IPS DF 4.7 (cell line): ENCODE data around the gene CHST10.

Source experiments
- DNase-seq: peaks from one replicate; pipeline ENCODE4 v3.0.0-alpha.2; 2013; ENCODE audit warnings: low spot score; ENCODE audit errors: extremely low read depth

Gene CHST10

GRCh38 chr2:100416397-100416934, 1.0 kb downstream of the CHST10 start:
- no peak for DNase-seq

DNA sequence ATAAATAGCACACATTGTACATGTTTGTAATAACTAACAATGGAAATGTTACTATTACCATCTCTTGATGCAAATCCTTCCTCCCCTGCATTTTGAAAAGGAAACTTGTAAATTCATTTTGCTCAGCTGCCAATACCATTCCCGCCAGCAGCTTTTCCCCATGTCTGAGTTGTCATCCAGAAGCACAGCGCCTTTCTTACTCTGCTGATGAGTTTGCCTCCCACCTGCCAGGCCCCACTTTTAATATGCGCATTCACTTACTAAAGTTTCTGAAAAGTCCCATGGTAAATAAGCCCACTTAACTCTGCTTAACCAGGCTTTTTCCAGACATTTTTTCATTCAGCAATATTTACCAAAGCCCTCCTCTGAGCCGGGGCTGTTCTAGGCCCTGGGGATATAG, 3.9 kb downstream of the CHST10 start:
- DNase-seq: no peak

- no peak for DNase-seq
Observed at GRCh38 chr2:100412881-100413321, 4.6 kb downstream of the CHST10 start.

GRCh38 chr2:100412466-100412865, 5.0 kb downstream of the CHST10 start:
- DNase-seq: no peak

DNA sequence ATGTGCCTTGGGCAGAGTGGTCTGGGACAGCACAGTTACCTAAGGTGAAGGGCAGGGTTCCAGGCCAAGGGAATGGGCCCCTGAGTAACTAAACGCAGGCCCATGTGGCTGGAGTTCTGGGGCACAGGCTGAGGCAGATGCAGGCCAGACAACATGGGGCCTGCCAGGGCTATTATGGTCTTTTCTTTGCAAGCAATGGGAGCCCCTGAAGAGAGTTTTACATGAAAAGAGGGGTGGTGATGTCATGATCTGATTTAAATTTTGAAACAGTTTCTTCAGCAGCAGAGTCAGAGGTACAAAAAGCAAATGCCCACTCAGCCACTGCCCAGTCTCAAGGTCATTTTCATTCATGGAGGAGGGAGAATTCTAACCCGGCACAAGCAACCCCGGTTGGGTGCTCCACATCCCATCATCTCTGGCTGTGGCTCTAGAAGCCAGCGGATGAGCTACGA, 5.6 kb downstream of the CHST10 start:
- no peak for DNase-seq

DNA sequence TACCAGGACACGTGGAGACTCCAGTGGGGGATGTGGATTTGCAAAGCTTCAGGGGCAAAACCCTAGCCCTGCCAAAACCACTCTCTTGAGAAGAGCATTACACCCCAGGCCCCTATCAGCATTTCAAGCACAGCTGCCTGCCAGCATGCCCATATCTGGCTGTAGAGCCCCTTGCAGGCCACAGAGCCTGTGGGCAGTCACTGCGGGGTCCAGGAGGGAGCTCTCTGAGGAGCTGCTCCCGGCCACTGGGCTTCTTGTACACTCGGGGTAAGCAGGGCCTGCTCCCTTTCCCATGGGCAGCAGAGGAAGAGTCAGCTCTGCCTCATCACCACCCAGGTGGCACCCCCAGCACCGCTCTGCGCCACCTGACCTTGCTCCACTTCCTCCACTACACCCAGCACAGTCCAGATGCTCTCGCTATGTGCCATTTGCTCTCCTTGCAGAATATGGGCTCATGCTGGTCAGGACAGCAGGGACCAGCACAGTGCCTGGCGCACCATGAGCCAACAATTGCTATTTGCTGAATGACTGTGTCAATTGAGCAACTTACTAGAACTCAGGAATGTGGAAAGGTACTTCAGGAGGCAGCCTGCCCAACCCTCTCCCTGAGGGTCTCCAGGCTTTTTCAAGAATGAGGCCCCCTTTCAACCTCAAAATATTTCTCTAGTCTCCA, 7.4 kb downstream of the CHST10 start:
- no peak for DNase-seq

GRCh38 chr2:100409461-100409860, 8.0 kb downstream of the CHST10 start:
- DNase-seq: no peak

DNA sequence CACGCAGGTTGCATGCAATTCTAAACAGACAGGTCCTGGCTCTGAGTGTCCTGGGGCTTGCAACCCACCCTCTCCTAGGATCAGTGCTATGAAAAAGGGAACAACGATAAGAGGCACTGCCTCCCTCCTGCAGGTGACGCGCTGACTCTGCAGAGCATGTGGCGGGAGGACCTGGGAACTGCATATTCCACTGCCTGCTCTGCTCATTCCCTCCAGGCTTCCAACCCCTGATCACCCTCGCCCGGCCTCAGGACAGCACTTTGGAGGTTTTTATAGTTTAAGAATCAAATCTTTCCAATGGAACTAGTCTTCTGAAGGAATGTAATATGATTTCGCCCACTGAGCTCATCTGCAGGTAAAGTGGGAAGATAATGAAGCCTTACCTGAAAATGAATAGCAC, 8.5 kb downstream of the CHST10 start:
- no peak for DNase-seq

DNA sequence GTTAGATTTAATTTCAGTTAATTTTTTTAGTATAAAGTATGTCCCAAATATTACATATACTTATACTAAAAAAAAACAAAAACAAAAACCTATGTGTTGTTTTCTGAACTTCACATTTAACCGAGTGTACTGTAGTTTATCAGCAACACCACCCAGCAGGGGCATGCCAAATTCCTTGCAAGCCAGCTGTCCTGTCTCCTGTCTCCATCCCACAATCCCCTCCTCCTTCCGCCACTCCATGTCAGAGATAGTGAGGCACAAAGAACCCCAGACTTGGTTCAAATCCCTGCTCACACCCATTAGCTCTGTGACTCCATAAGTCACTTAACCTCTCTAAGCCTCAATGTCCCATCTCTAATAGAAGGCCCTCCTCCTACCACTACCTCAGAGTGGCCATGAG, 9.4 kb downstream of the CHST10 start:
- DNase-seq: no peak

GRCh38 chr2:100407563-100407962, 9.9 kb downstream of the CHST10 start:
- DNase-seq: no peak

GRCh38 chr2:100407073-100407472, 10.4 kb downstream of the CHST10 start:
- DNase-seq: no peak

DNA sequence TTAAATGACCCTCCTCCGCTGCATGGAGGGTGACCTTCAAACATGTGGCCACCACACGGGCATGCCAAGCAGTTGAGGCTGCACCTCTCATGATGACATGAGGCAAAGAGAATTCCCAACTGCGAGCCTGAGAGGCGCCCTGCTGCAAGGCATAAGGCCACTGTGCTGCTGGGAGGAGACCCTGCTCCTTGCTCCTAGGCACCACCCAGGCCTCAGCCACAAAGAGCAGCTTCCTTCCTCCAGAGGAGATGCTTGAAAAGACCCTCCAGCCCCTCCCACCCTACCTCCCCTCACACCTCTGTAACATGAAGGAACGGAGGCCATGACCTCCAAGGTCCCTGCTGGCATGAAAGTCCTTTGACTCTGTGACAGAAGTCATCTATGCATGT, 11.4 kb downstream of the CHST10 start:
- DNase-seq: no peak

DNA sequence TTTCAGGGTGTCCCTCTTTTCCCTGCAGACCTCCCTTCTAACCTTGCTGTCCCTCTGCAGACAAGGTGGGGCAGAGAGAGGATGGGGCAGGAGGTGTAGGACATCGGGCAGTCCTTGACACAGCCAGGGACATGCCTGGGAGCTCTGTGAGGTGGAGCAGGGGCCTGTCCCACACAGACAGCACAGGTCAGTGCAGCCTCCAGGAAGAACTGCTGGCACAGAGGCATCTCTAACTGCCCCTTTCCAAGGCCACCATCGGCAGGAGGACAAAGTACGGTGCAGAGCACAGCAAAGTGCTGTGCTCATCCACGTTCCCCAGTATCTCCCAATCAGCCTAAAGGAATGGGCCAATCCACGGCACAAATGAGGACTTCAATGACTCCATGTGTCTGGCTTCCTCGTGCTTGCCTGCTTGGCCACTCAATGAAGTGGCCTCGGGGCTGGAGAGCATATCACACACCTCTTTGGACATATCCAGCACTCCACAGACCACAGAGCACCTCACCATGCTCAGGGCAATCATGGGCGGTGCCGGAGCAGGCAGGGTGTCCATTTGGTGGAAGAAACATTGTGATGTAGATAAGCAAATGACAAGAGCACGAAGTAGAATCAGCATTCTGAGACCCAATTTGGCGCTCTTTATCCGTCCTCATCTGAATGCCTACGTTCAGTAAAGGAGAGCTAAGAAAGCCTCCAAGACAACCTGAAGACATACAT, 11.9 kb downstream of the CHST10 start:
- DNase-seq: no peak

DNA sequence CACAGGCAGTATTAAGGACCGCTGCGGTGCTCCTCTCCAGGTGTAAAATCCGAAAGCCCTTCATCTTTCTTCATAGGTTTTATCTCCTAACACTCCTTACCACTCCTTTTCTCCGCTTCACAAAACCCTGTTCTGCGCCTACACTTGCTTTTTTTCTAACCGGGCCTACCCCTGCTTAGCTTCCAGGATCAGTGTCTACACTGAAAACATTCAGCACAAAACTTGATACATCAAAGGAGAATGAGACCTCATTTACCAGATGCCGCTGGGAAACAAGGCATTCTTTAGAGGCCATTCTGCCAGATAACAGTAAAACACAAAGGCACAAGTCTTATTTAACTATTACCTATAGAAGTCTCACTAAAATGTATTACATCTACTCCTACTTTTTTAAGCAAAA, 13.1 kb downstream of the CHST10 start:
- DNase-seq: no peak

DNA sequence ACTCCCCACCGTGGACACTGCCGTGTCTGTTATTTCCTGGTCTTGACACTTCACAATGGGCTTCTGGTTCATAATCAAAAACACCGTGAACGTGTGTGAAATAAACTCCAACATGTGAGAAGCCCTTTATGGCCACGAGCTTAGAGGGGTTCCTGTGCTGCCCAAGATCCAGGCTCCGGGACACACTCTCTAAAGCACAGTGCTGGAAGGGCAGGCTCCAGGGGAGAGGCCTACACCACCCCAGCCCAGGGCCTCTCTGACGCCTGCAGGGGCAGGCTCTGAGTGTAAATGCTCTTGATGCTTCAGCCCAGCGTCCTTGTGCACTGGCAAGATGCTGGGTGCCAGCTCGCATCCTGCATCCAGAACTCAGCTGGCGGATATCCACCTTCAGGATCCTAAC, 13.7 kb downstream of the CHST10 start:
- DNase-seq: no peak

GRCh38 chr2:100401268-100401667, 16.2 kb downstream of the CHST10 start:
- DNase-seq: no peak

GRCh38 chr2:100399714-100400113, 17.8 kb downstream of the CHST10 start:
- DNase-seq: no peak

GRCh38 chr2:100397976-100398375, 19.5 kb downstream of the CHST10 start:
- DNase-seq: no peak

DNA sequence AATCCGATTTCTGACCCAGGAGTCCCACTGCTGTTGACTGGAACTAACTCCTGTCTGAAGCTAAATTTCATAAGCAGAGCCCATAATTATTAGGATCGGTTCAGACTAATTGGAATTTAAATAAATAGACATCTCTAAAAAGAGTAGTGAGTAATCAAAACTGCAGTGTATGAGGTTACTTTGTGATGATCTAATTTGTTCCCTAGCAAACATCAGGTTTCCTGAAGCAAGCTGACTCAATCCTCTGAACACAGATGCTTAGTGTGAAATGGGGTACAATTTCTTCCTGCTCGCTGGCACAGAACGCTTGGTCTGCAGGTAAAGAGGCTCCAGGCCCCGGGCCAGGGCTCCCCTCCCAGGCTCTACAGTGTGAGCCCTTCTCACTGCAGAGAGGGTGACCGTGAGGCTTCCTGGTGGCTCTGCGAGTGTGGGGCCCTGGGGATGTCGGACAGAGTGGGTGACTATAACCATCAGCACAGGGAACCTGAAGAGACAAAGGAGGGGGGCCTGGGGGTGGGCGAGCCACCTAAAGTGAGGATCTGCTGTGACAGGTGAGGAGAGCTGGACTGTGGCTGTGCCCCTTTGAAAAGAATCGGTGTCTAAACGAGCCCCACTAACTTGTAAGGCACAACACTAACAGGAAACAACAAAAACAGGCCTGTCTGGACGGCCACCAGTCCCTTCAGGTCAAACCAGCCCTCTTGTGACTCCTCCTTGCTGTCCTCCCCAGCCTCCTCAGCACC, 20.2 kb downstream of the CHST10 start:
- DNase-seq: no peak

DNA sequence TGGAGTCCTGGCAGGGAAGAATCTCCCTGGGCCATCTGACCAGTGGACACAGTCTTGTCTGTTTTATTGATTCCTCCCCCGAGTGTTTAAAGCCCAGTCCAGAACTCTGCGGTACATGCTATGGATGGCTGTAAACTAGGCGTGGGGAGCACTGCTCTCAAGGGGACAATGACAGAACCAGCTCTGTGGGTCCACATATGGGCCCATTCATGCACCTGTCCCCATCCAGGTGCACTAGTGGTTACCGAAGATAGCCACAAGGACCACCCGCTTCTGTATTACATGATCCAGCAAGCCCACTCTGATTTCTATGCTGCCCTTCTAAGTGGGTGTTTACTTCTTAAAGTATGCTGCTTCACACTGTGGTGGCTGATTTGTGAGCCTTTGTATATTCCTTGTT, 21.0 kb downstream of the CHST10 start:
- no peak for DNase-seq

DNA sequence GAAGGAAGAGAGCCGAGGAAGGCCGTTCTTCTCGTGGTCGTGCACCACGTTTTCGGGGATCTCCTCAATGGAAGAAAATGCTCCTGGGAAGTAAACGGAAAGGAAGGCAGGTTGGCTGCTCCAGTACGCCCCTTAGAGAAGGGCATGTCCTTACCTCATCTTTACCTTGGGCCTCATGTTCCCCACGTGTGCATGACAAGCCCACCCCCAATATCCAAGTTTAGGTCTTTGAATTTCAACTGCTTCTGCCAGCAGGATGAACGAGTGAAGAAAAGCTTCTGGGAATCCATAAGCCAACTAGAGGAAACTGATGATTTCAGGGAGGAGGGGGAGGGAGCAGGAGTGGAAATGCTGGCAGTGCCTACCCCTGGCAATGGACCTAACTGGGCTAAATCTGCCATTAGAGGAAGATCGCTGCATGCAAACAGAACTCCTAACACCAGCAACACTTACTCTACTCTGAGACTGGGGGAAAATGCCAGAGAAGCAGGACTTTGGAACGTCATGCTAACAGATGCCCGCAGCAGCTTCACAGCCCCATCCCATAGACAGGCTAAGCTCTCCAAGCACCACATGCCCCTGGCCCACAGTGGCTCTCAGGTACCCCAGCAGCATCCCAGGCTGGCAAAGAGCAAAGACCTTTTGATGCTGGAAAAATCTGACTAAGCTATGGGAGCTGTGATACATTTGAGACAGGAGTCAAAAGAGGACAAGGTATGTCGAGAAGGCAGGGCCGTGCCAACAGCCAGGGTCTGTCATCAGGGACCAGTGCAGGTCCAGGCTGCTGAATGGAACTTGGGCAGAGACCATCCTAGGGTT, 21.7 kb downstream of the CHST10 start:
- DNase-seq: no peak
